Epithelial cell of proximal tubule (primary cell): ENCODE results near the gene RHOBTB1. TPM values are rescaled to one million over a fixed set of nuclear protein-coding genes. Genes with fewer than 3 reads are reported as not detected.

ENCODE experiments used
- DNase-seq: peaks from one replicate; pipeline ENCODE4 v3.0.0-alpha.2; 2011; ENCODE audit warnings: low read depth
- H3K4me3 ChIP-seq: 2 replicates; pipeline ENCODE4 v1.5.1; 2011; ENCODE audit warnings: low read depth, mild to moderate bottlenecking, low read length
- total RNA-seq: library from RNA; depleted of rRNA; stranded (reverse); fragments of >200 nt; gene quantifications from 2 replicates; pipeline ENCODE4 v1.2.3, GENCODE V29; 2015
- TF ChIP-seq, protein P1 (sequence below): conservative IDR thresholded peaks from 2 replicates; pipeline ENCODE4 v1.5.1; 2012; ENCODE audit warnings: low read depth, mild to moderate bottlenecking, low read length

Gene RHOBTB1
- total RNA-seq, 1 donor from 2014 or later: 22.2 TPM

DNA sequence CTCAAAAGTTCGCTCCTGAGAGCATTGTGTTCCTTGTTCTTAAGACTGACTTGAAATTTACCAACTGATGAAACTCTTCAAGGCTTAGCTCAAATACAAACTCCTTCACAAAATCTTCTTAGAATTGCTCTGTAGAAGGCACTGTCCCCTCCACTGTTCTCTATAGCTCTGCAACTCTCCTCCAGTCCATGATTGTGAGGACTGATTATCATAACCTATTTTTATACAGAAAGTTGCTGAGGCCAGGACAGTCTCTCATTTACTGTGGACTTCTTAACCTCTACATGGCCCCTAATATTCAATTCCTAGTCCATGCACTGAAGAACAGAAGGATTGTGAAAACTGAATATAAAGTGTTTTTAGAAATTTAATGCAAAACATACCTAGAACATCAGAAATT, 53.2 kb downstream of the RHOBTB1 start:
- DNase-seq: no peak
- H3K4me3 ChIP-seq: no peak overlapping the region
- TF ChIP-seq, protein P1, sequence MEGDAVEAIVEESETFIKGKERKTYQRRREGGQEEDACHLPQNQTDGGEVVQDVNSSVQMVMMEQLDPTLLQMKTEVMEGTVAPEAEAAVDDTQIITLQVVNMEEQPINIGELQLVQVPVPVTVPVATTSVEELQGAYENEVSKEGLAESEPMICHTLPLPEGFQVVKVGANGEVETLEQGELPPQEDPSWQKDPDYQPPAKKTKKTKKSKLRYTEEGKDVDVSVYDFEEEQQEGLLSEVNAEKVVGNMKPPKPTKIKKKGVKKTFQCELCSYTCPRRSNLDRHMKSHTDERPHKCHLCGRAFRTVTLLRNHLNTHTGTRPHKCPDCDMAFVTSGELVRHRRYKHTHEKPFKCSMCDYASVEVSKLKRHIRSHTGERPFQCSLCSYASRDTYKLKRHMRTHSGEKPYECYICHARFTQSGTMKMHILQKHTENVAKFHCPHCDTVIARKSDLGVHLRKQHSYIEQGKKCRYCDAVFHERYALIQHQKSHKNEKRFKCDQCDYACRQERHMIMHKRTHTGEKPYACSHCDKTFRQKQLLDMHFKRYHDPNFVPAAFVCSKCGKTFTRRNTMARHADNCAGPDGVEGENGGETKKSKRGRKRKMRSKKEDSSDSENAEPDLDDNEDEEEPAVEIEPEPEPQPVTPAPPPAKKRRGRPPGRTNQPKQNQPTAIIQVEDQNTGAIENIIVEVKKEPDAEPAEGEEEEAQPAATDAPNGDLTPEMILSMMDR: no peak

DNA sequence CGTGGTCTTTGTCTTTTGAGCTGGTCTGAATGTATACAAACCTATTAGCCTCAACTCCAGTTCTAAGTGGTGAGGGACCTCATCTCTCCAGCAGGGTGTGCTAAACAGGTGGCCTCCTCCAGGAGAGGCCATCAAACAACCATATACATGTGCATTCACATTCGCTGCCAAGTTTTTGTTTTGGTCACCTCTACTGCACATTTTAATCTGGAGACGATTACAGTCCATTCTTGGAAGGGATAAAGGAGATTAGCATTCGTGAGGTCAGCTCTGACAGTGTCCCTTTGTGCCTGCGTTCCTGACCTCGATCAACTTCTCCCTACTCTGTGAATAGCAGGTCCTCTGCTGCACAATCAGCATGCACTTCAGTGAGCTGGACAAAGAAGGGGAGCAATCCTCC, 60.8 kb downstream of the RHOBTB1 start:
- no peak for DNase-seq
- no peak overlapping the region for H3K4me3 ChIP-seq
- TF ChIP-seq, protein P1: peak; percentile 69

DNA sequence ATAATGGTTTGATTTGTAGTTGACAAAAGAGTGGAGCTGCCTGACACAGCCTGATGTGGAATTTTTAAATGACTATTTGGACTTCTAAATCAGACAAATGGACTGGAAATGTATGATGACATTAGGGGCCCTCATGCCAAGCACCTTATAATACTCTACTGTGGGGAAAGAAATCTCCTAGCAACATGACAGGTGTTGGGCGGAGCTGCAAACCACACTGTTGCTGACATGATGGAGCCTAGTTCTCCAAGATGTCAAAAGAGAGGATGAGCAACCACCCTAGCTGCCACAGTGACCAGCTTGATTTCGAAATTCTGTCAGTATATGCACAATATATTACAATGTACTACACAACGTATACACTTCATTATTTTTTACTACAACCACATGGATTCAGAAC, 65.8 kb downstream of the RHOBTB1 start:
- DNase-seq: no peak
- no peak overlapping the region for H3K4me3 ChIP-seq
- TF ChIP-seq, protein P1: no peak

DNA sequence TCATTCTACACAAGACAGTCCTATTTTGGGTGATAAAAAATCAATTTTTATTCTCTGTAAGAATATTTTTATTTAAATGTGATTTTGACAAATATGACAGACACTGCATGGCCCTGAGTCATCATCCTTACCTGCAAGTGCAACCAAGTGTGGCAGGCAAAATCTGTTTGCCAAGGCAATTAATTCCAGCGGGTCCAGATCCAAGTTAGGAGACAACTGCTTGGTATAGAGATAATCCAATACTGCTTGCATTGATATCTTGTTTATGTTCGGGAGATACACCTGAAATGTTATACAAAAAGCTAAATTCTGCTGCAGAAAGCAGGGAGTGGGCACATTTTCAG, 66.2 kb downstream of the RHOBTB1 start:
- DNase-seq: no peak
- H3K4me3 ChIP-seq: no peak overlapping the region
- TF ChIP-seq, protein P1: no peak

DNA sequence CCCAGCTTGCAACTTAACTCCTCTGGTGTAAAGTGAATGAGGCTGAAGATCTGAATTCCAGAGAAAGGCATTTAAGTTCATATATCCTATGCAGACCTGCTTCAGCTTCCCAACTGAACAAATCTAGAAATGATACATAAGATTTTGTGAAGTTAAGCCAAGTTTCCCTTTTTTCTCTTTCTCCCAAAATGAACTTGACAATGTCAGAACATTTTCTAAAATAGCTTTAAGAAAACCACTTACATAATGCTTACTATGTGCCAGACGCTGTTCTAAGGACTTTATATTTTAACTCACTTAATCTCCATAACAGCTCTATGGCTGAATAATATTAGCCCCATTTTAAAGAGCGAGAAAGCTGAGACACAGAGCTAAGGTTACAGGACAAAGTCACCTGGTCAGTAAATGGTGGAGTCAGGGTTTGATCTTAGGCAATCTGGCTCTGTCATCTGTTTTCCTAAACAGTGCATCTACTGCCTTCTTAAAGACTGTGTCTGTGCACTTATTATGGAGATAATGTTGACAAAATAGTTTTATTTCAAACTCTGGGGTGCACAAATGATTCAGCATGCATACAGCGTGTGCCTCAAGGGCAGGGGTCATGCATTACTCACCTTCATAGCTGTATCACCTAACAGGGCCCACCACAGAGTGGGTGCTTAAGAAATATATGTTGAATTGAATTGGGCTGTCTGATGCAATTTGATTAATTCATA, 66.8 kb downstream of the RHOBTB1 start:
- DNase-seq: no peak
- no peak overlapping the region for H3K4me3 ChIP-seq

DNA sequence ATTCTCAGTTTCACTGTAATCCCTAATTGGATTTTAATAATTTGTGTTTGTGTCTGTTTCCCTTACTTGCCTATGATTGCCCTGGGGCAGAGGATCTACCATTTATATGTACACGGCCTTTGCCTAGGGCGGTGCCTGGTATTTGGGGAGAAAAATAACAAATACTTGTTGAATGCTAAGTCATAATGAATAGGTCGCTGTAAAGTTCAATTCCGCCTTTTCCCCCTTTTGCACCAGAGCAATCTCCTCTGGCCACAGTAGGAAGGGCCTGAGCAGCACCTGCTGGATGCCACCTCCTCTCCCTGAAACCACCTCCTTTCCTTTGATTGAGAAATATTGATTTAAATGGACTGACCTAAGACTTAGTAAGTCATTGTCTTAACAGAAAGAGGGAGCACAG, 70.2 kb downstream of the RHOBTB1 start:
- no peak overlapping the region for H3K4me3 ChIP-seq
- TF ChIP-seq, protein P1: no peak
- DNase-seq: no peak

More for the DNA sequence above, 66.8 kb downstream of the RHOBTB1 start:
- TF ChIP-seq, protein P1: no peak

DNA sequence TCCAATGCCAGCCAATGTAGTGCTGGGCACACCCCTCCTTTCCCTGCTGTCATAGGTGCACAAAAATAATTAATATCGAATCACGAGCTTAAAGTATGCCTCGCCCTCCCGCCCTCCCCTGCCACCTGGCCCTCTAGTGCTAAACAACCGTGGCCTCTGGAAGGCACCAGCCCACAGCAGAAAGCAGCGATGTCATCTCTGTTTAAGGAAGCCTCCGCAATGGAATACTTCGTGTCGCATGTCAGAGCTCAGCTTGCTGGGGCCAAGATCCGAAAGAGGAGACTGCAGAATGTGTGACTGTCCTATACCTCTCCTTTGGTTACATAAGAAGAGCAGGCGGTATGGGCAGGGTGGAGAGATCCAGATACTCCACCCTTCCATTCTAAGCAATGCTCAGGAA, 71.5 kb downstream of the RHOBTB1 start:
- TF ChIP-seq, protein P1: no peak
- no peak overlapping the region for H3K4me3 ChIP-seq
- DNase-seq: no peak
